Measurements from ENCODE around the gene KCNJ4. TPM values are rescaled to one million over a fixed set of nuclear protein-coding genes. Genes with fewer than 3 reads are reported as not detected.

KCNJ4 gene
- total and polyA plus RNA-seq, 10 of the 15 experiments (the other 5 are each of a cell fraction or from before 2014, with no cell fraction given), result not detected

GRCh38 chr22:38442967-38443627 is 11.9 kb downstream of the KCNJ4 start (continued):
- TF ChIP-seq ATF7 (IDR thresholded peaks at IDR 0.05; ENCODE audit: low read depth) (no peak), HSF1 (IDR thresholded peaks at IDR 0.05; ENCODE audit: low read depth, low read length) (no peak), USF1 (IDR thresholded peaks at IDR 0.05; ENCODE audit: borderline replicate concordance, extremely low read length, insufficient read depth, low read depth, low read length) (no peak), CREB1 (IDR thresholded peaks at IDR 0.05; ENCODE audit: low read depth) (no peak), CBX3 (IDR thresholded peaks at IDR 0.05; ENCODE audit: borderline replicate concordance, low read depth) (no peak), IKZF1 (conservative IDR thresholded peaks at IDR 0.05) (no peak), NRF1 (conservative IDR thresholded peaks at IDR 0.05; ENCODE audit: low read depth, low read length) (no peak)

DNA sequence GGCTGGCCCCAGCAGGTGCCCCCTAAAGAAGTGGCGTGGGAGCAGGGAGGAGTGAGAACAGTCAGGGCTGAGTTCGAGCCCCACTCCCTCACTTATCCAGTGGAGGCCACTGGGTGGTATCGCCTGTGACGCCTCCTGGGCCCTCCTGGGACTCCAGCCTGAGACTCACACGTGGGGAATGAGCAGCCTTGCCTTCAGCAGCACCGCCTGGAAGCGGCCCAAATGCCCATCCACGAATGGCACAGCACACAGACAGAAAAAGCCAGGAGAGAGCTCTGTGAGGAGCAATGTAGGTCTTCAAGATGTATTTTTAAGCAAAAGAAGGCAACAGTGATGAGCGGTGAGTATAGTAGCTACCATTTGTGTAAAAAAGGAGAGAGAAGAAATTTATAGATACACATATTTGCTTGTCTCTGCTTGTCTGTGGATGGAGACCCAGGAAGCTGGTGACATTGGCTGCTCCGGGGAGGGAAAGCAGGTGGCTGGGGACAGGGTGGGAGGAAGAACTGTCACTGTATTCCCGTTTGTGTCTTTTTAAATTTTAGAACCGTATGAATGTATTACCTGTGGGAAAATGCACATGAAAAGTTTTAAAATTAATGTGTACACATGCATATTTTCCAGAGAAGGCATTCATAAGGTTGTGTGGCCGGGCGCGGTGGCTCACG is 13.2 kb downstream of the KCNJ4 start:
- no TSS peak for BruUV-seq (replicated peaks)
- ChIA-PET POLR2A (interaction anchor here (0.6 kb wide), 1 partner anchor 769 kb away, joined by 6 read pairs; no protein-coding TSS in a partner anchor), RAD21 (ENCODE audit: unreplicated experiment) (no interaction called here), CTCF (no interaction called here), SMC1A (ENCODE audit: uncharacterized antibody, unreplicated experiment) (interaction anchor here (0.7 kb wide), 1 partner anchor 55 kb away, joined by 3 read pairs; no protein-coding TSS in a partner anchor)
- in situ Hi-C loops (cut with MboI), result no loop called here
- Histone ChIP-seq H3K27me3 (replicated peaks in 1 of 2; ENCODE audit: control insufficient read depth in 2 of 2, insufficient read depth in 2 of 2, low read length in 1 of 2) (peaks cover 0 to 2% of the 10 kb centered on the region in 2 experiments; a peak in 3 of 4 replicates), H3K9me3 (replicated peaks; ENCODE audit: control insufficient read depth, insufficient read depth, low read length) (no peaks in the 10 kb centered on the region), H3K9ac (ENCODE audit: control insufficient read depth, insufficient read depth, low read length) (no peak overlapping the region), H3K79me2 (ENCODE audit: control insufficient read depth, insufficient read depth, low read length) (no peaks in the 10 kb centered on the region), H3K36me3 (ENCODE audit: control insufficient read depth in 2 of 2, insufficient read depth in 2 of 2, low read length in 1 of 2) (no peaks in the 10 kb centered on the region), H4K20me1 (ENCODE audit: control insufficient read depth, insufficient read depth) (no peaks in the 10 kb centered on the region), H3K4me1 (ENCODE audit: control insufficient read depth, insufficient read depth, low read length) (no peaks in the 10 kb centered on the region), H2AFZ (ENCODE audit: control insufficient read depth, low read depth, low read length) (no peak overlapping the region), H3K27ac (ENCODE audit: control insufficient read depth, insufficient read depth) (no peak overlapping the region), H3K4me2 (ENCODE audit: control insufficient read depth, insufficient read depth) (no peak overlapping the region), H3K4me3 (no peak overlapping the region)
- ATAC-seq (no peak), DNase-seq (ENCODE audit: low read depth, low spot score) (no peak), FAIRE-seq (no peak)
- intact Hi-C loops (cut with micrococcal nuclease; ENCODE audit: unreplicated experiment), result no loop called here
- 36% methylated on average over 16 of the region's 16 CpGs for WGBS (ENCODE audit: insufficient coverage, insufficient replicate concordance, low lambda C conversion rate, missing lambda C conversion rate)
- TF ChIP-seq ATF3 (IDR thresholded peaks at IDR 0.05; ENCODE audit: borderline replicate concordance, extremely low read depth, low read depth, low read length) (no peak), PML (IDR thresholded peaks at IDR 0.05; ENCODE audit: low read length) (no peak), SRF (IDR thresholded peaks at IDR 0.05; ENCODE audit: low read depth in 2 of 2, low read length in 2 of 2) (no peak), SMAD1 (IDR thresholded peaks at IDR 0.05; ENCODE audit: low read depth, partially characterized antibody) (no peak)
- TF ChIP-seq, protein P1, sequence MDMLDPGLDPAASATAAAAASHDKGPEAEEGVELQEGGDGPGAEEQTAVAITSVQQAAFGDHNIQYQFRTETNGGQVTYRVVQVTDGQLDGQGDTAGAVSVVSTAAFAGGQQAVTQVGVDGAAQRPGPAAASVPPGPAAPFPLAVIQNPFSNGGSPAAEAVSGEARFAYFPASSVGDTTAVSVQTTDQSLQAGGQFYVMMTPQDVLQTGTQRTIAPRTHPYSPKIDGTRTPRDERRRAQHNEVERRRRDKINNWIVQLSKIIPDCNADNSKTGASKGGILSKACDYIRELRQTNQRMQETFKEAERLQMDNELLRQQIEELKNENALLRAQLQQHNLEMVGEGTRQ (IDR thresholded peaks at IDR 0.05; ENCODE audit: borderline replicate concordance, low read depth, low read length), result no peak
- TF ChIP-seq, protein P2, sequence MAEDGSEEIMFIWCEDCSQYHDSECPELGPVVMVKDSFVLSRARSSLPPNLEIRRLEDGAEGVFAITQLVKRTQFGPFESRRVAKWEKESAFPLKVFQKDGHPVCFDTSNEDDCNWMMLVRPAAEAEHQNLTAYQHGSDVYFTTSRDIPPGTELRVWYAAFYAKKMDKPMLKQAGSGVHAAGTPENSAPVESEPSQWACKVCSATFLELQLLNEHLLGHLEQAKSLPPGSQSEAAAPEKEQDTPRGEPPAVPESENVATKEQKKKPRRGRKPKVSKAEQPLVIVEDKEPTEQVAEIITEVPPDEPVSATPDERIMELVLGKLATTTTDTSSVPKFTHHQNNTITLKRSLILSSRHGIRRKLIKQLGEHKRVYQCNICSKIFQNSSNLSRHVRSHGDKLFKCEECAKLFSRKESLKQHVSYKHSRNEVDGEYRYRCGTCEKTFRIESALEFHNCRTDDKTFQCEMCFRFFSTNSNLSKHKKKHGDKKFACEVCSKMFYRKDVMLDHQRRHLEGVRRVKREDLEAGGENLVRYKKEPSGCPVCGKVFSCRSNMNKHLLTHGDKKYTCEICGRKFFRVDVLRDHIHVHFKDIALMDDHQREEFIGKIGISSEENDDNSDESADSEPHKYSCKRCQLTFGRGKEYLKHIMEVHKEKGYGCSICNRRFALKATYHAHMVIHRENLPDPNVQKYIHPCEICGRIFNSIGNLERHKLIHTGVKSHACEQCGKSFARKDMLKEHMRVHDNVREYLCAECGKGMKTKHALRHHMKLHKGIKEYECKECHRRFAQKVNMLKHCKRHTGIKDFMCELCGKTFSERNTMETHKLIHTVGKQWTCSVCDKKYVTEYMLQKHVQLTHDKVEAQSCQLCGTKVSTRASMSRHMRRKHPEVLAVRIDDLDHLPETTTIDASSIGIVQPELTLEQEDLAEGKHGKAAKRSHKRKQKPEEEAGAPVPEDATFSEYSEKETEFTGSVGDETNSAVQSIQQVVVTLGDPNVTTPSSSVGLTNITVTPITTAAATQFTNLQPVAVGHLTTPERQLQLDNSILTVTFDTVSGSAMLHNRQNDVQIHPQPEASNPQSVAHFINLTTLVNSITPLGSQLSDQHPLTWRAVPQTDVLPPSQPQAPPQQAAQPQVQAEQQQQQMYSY (CRISPR knock-in tag; IDR thresholded peaks at IDR 0.05), result no peak
